Measurements from ENCODE around the gene NFATC2.

DNA sequence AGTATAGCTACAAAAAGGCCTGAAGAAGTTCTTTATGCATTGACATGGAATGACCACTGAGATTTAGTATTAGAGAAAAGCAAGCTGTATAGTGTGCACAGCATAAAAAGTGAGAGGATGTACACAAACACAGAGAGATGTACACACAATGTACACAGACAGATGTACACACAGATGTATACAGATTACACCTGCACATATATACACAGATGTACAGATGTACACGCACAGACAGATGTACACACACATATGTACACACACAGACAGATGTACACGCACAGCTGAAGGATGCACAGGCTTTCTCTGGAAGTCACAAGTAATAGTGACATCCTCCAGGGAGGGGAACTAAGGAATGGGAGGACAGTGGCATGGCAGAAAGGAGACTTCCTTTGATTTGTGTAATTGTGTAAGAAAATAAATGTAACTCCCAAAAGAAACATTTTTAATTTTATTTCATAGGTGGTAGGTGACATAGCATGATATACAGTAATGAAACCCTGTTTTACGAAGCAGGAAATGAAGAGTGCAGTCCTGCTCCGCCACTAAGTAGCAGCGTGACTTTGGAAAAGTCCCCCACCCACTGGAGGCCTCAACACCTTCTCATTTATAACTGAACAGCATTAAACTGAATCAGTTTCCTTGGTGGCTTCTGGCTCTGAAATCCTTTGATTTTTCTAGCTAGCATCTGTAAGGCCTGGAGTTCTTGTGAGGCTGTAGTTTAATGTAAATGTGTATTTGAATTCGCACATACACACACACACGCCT, 14.1 kb downstream of the NFATC2 start:
- TF ChIP-seq, protein P1, sequence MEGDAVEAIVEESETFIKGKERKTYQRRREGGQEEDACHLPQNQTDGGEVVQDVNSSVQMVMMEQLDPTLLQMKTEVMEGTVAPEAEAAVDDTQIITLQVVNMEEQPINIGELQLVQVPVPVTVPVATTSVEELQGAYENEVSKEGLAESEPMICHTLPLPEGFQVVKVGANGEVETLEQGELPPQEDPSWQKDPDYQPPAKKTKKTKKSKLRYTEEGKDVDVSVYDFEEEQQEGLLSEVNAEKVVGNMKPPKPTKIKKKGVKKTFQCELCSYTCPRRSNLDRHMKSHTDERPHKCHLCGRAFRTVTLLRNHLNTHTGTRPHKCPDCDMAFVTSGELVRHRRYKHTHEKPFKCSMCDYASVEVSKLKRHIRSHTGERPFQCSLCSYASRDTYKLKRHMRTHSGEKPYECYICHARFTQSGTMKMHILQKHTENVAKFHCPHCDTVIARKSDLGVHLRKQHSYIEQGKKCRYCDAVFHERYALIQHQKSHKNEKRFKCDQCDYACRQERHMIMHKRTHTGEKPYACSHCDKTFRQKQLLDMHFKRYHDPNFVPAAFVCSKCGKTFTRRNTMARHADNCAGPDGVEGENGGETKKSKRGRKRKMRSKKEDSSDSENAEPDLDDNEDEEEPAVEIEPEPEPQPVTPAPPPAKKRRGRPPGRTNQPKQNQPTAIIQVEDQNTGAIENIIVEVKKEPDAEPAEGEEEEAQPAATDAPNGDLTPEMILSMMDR (IDR thresholded peaks at IDR 0.05) = no peak
- TF ChIP-seq POLR2AphosphoS5 (IDR thresholded peaks at IDR 0.05; ENCODE audit: low read depth, low read length) = no peak
